Activated CD8-positive, alpha-beta memory T cell treated with anti-CD3 and anti-CD28 coated beads for 36 hours (primary cell): ENCODE data around the gene ATN1. TPM values are rescaled to one million over a fixed set of nuclear protein-coding genes. Genes with fewer than 3 reads are reported as not detected.

Source experiments
- CTCF ChIA-PET: fragments of 350-600 bp; sonication (Branson Sonifier 250); formaldehyde crosslinking; loops from one replicate; lab custom pipeline; 2021; ENCODE audit warnings: antibody characterized with exemption; lab: Charles Lee
- POLR2A ChIA-PET: fragments of 350-600 bp; sonication (Branson Sonifier 250); formaldehyde crosslinking; loops from one replicate; lab custom pipeline; 2021; ENCODE audit warnings: antibody characterized with exemption; lab: Charles Lee
- total RNA-seq, 2 experiments: library from RNA; stranded (reverse); gene quantifications; one replicate each; pipeline ENCODE4 v1.2.3, GENCODE V29; 2021

ATN1 gene
- total RNA-seq, 2 experiments from 2014 or later: 44.1 to 44.3 TPM

DNA sequence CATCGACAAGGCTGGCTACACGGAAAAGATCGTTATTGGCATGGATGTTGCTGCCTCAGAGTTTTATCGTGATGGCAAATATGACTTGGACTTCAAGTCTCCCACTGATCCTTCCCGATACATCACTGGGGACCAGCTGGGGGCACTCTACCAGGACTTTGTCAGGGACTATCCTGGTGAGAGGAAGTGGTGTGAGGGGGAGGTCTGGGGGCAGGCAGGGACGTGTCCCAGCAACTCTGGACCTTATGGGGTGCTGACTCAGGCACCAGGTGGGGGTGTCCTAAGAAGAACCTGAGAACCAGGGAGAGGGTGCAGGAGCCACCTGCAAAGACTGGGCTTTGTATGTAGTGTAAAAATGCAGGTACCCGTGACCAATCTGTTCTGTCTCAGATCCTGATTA lies 8.2 kb upstream of the ATN1 start:
- ChIA-PET CTCF (interaction anchor here (0.6 to 1.3 kb wide), 3 partner anchors 28 to 549 kb away, joined by 3 to 4 read pairs (median 3); no protein-coding TSS in a partner anchor), POLR2A (no interaction called here)

DNA sequence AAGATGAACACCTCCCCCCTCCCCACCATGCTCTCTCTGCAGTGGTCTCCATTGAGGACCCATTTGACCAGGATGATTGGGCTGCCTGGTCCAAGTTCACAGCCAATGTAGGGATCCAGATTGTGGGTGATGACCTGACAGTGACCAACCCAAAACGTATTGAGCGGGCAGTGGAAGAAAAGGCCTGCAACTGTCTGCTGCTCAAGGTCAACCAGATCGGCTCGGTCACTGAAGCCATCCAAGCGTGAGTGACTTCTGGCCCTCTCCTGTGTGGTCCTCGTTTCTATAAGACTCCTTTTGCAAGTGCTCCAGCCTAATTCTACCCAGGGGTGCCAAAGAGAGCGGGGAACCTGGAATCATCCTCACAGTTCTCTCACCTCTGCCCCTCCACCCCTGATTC lies 6.2 kb upstream of the ATN1 start:
- ChIA-PET POLR2A (no interaction called here), CTCF (interaction anchor here (0.6 to 1.0 kb wide), 3 partner anchors 11 to 59 kb away, joined by 3 read pairs; partner anchors contain the start of genes C12orf57 and RNU7-1)

DNA sequence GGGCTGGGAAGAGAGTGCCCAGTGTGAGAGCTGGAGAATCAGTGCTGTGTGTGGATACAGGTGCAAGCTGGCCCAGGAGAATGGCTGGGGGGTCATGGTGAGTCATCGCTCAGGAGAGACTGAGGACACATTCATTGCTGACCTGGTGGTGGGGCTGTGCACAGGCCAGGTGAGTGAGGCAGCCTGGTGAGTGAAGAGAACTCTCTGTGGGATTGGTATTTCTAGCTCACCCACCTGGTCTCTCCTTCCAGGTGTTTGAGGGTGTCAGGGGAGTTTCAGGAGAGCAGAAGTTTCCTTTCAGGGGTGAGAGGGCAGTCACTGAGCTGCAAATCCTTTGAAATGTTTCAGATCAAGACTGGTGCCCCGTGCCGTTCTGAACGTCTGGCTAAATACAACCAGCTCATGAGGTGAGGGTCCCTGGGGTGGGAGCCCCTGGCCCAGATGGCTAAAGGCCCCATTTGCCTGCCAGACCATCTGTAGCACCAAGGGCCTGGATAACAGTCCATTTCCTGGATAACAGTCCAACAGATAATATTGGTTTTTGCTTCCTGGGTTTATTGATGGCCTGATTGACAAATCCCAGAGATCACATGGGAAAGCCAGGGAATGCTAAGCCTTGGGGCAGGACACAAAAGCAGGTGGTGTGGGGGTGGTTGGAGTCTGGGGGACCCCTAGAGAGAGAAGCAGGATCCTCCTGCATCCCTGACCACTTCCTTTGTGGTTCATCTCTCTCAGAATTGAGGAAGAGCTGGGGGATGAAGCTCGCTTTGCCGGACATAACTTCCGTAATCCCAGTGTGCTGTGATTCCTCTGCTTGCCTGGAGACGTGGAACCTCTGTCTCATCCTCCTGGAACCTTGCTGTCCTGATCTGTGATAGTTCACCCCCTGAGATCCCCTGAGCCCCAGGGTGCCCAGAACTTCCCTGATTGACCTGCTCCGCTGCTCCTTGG lies 5.5 kb upstream of the ATN1 start:
- ChIA-PET POLR2A (no interaction called here), CTCF (interaction anchor here (0.6 to 1.0 kb wide), 3 partner anchors 10 to 58 kb away, joined by 3 read pairs; partner anchors contain the start of genes C12orf57 and RNU7-1)

DNA sequence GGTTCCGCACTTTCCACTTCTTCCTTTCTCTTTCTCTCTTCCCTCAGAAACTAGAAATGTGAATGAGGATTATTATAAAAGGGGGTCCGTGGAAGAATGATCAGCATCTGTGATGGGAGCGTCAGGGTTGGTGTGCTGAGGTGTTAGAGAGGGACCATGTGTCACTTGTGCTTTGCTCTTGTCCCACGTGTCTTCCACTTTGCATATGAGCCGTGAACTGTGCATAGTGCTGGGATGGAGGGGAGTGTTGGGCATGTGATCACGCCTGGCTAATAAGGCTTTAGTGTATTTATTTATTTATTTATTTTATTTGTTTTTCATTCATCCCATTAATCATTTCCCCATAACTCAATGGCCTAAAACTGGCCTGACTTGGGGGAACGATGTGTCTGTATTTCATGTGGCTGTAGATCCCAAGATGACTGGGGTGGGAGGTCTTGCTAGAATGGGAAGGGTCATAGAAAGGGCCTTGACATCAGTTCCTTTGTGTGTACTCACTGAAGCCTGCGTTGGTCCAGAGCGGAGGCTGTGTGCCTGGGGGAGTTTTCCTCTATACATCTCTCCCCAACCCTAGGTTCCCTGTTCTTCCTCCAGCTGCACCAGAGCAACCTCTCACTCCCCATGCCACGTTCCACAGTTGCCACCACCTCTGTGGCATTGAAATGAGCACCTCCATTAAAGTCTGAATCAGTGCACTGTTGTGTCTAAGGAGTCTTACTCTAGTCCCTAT lies 4.6 kb upstream of the ATN1 start:
- CTCF ChIA-PET: interaction anchor here (0.7 to 3.7 kb wide), 8 partner anchors 9 to 52 kb away, joined by 4 to 51 read pairs (median 8); partner anchors contain the start of genes C12orf57, ENO2 and RNU7-1
- POLR2A ChIA-PET: no interaction called here

DNA sequence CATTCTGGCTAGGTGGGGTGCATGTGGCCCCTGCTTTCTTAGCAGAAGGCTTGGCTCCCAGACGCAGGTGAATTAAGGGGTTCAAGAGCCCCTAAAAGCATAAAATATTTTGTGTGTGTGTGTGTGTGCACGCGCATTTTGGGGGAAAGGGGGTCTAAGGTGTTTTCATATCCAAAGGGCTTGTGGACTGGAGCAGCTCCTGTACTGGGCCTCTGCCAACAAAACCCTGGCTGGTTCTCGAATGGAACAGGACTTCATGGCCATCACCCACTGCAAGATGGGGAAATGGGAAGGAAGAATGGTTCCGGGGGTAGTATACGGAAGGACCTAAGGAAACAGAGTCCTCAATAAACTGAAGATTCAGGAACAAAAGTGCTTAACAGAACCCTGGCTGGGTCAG lies 3.9 kb upstream of the ATN1 start:
- ChIA-PET CTCF (interaction anchor here (0.7 to 3.7 kb wide), 13 partner anchors 9 to 69 kb away, joined by 3 to 51 read pairs (median 4); partner anchors contain the start of genes C12orf57, ENO2 and RNU7-1), POLR2A (interaction anchor here (0.6 kb wide), 1 partner anchor 20 kb away, joined by 3 read pairs; the partner anchor contains the start of gene C12orf57)

DNA sequence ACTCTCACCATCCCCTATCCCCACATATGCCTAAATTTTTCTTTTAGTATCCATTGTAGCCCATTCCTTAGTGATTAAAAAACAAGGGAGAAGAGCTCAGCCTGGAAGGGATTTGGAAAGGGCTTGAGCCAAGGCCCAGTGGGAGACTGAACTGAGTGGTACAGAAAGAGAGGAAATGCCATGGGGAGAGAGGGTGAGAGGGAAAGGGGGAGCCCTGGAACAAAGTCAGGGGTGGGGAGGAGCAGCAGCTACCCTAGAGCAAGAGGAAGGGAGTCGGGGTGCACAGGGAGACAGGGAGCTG lies 2.6 kb upstream of the ATN1 start:
- CTCF ChIA-PET: interaction anchor here (0.9 to 3.7 kb wide), 12 partner anchors 9 to 186 kb away, joined by 3 to 51 read pairs (median 4); partner anchors contain the start of genes C12orf57, RNU7-1 and SPSB2

DNA sequence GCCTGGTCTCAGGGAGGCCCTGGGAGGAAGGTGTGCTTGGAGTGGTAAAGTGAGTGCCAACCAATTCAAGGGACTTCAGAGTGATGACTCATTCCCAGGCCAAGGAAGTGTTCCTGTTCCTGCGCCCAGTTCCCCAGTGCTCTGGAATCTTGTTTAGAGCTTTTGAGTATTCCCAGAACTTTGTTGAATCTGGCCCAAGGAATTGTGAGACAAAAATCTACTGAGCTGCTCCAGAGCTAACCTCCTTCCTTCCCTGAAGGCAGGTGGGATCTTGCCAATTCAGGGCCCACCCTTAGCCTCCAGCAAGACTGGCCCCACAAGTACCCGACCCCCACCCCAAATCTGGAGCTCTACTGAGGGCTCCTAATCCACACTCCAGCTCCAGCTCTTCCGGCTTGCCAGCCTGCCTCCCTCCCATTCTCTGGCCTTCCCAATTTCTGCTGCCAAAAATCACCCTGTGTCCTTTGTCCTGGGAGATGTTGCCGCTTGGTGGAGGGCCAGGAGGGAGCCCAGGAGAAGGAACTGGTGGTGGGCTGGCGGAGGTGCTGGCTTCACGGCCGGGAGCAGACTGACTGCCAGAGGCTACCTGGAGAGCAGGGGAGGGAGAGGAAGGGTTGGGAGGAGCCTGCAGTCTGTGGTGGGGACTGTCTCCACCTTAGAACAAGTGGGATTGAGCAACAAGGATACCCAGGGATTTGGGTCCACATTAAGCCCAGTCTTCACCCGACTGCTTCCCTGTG lies 2.0 kb upstream of the ATN1 start:
- ChIA-PET CTCF (interaction anchor here (0.7 to 3.7 kb wide), 10 partner anchors 9 to 186 kb away, joined by 3 to 51 read pairs (median 4); partner anchors contain the start of gene SPSB2), POLR2A (interaction anchor here (0.6 to 5.4 kb wide), 6 partner anchors 11 to 53 kb away, joined by 4 to 32 read pairs (median 8); partner anchors contain the start of genes C12orf57, ENO2, RNU7-1 and SPSB2)

More for the DNA sequence above, 2.6 kb upstream of the ATN1 start:
- POLR2A ChIA-PET: interaction anchor here (0.6 to 5.4 kb wide), 6 partner anchors 11 to 52 kb away, joined by 4 to 32 read pairs (median 8); partner anchors contain the start of genes C12orf57, ENO2, RNU7-1 and SPSB2

DNA sequence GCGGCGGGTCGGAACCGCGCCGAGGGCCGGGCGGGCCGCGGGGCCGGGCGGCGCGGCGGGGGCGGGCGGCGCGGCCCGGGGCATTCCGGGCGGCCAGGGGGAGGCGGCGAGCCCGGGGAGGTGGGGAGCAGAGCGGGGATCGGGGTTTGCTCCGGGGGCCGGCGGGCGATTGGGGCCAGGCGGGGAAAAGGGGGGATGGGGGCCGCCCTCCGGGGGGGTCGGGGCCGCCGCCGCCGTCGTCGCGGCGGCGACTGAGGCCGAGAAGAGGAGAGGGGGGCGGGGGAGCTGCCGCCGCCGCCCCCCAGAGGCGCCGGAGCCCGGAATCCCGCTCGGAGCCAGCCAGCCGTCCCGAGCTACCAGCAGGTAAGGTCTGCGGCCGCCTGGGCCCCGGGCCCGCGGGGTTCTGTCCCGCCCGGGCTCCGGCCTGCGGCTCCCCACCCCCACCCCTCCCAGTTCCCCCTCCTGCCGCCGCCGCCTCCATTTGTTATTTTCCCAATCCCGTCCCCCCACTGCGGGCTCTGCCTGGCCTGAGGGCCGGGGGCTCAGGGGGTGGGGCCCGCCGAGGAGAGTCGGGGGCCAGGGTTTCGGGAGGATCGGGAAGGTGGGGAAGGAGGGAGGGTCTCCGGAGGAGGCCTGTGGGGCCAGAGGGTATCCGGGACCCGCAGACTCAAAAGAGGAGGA lies 403 bp downstream of the ATN1 start:
- POLR2A ChIA-PET: interaction anchor here (0.6 to 5.4 kb wide), 3 partner anchors 9 to 180 kb away, joined by 4 to 32 read pairs (median 4); partner anchors contain the start of gene SPSB2
- CTCF ChIA-PET: interaction anchor here (0.6 to 1.5 kb wide), 5 partner anchors 9 to 36 kb away, joined by 3 to 4 read pairs (median 3); partner anchors contain the start of genes C12orf57 and RNU7-1

DNA sequence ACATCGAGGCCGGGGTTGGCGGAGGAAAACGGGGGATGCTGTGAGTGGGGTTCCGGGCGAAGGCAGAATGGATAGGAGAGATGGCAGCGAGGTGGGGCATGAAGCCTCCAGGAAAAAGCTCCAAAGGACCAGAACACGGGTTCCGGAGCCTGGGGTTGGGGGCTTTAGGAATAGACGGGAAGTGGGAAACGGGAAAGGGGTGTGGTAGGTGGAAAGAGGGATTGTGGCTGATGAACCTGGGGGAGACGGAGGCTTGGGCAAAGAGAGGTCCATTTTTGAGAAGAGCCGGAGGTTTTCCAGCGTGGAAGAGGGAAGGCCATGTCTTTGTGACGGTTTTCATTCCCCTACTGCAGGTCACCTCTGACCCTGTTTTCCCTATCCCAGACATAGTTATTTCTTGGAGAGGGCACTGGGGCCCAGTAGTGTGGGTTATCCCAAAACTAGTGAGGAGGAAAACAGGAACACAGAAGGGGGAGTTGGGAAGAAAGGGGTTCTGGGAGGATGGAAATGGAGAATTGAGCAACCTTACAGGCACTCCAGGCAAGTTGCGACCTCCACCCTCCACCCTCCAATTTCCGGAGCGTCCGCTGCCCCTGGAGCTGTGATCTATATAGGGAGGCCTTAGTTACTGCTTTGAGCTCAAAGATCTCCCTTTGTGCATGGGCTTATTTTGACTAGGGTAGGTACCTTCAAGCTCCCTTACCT lies 1.1 kb downstream of the ATN1 start:
- POLR2A ChIA-PET: interaction anchor here (0.5 to 5.4 kb wide), 4 partner anchors 8 to 179 kb away, joined by 4 to 32 read pairs (median 4); partner anchors contain the start of gene SPSB2

DNA sequence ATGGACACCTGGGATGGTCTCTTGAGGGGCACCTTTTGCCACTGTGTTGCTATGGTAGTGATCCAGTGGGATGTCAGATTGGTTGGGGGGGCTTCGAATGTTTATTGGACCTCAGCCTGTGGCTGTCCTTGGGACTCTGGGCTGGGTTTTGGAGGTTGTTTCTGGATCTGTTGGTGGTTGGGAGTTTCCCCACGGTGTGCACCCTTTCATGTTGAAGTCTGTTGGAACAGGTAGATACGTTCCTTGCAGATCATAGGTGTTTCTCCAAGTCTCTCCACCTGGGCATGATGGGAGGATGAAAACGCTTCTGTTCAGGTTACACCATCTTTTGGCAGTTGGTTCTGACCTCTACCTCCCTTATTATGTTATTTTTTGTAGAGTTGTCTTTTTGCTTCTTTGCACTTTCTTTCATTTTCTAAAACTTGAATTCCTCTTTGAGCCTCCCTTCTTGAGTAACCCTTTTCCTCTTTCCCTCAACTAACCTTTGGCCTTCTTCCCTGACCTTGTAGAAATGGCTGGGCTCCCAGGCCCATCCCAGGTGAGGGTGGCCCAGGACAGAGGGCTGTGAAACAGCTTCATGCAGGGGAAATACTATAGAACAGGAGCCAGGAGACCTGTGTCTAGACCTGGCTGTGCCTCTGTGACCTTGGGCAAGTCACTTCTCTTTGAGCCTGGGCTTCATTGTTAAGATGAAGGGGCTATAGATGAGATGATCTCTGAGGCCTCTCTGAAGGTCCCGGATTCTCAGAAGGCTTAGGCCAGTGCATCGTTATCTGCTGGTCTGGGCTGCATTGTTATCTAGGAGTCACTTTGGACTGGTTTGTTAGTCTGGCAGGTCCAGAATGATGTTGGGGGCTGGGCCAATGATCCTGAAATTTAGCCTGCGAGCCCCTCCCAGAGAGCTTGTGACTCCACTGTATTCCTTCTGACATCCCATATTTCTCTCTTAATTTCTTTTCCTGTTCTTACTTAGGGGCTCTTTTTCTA lies 2.0 kb downstream of the ATN1 start:
- ChIA-PET CTCF (interaction anchor here (1.1 to 1.8 kb wide), 5 partner anchors 10 to 180 kb away, joined by 3 to 5 read pairs (median 3); partner anchors contain the start of gene C1RL), POLR2A (interaction anchor here (0.5 to 5.4 kb wide), 3 partner anchors 7 to 20 kb away, joined by 3 to 32 read pairs (median 4); partner anchors contain the start of gene RNU7-1)

More for the DNA sequence above, 1.1 kb downstream of the ATN1 start:
- CTCF ChIA-PET: interaction anchor here (0.6 to 1.8 kb wide), 6 partner anchors 8 to 36 kb away, joined by 3 to 5 read pairs (median 4); partner anchors contain the start of genes C12orf57 and RNU7-1

DNA sequence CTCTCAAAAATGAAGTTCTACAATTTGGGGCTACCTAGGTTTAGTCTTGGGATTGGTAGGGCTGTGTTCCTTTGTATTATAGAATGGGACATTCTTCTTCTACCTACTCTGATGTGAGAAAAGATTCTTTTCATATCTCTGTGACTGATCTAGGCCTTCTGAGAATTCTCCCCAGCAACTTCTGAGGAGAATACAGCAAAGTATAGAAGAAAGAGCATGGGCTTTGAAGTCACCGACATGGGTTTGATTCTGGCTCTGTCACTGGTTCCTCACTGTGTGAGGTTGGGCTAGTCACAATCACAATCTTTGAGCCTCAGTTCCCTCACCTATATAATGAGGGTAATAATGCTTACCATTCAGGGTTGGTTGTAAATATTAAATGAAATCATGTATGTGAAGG lies 5.0 kb downstream of the ATN1 start:
- ChIA-PET POLR2A (interaction anchor here (2.8 kb wide), 1 partner anchor 10 kb away, joined by 13 read pairs; the partner anchor contains the start of genes C12orf57 and RNU7-1), CTCF (interaction anchor here (0.6 to 2.0 kb wide), 2 partner anchors 9 to 11 kb away, joined by 3 to 9 read pairs; no protein-coding TSS in a partner anchor)

DNA sequence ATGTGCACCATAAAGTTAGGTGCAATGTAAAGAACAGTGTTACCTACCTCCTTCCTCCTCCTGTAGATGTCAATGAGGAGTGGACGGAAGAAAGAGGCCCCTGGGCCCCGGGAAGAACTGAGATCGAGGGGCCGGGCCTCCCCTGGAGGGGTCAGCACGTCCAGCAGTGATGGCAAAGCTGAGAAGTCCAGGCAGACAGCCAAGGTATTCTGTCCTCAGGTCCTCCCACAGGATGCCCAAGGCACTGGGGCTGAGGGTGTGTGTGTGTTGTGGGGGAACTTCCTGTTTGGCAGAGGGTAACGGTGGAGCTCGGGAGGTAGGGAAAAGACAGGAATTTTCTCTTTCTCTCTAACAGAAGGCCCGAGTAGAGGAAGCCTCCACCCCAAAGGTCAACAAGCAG lies 6.4 kb downstream of the ATN1 start:
- ChIA-PET POLR2A (interaction anchor here (0.6 to 2.8 kb wide), 2 partner anchors 9 to 64 kb away, joined by 3 to 13 read pairs; partner anchors contain the start of genes C12orf57 and RNU7-1), CTCF (interaction anchor here (1.7 to 6.2 kb wide), 2 partner anchors 9 to 65 kb away, joined by 5 to 51 read pairs; no protein-coding TSS in a partner anchor)

DNA sequence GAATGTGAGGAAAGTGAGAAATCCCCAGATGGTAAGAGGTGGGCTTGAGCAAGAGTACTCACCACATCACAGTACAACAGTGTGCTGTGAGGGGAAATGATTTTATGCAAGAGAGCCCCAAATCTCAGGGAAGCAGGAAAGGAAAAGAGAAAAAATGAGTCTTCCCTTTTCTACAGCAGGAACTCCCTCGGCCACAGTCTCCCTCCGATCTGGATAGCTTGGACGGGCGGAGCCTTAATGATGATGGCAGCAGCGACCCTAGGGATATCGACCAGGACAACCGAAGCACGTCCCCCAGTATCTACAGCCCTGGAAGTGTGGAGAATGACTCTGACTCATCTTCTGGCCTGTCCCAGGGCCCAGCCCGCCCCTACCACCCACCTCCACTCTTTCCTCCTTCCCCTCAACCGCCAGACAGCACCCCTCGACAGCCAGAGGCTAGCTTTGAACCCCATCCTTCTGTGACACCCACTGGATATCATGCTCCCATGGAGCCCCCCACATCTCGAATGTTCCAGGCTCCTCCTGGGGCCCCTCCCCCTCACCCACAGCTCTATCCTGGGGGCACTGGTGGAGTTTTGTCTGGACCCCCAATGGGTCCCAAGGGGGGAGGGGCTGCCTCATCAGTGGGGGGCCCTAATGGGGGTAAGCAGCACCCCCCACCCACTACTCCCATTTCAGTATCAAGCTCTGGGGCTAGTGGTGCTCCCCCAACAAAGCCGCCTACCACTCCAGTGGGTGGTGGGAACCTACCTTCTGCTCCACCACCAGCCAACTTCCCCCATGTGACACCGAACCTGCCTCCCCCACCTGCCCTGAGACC lies 7.8 kb downstream of the ATN1 start:
- CTCF ChIA-PET: interaction anchor here (0.7 to 6.2 kb wide), 5 partner anchors 11 to 1125 kb away, joined by 3 to 52 read pairs (median 3); partner anchors contain the start of gene SPSB2
- POLR2A ChIA-PET: interaction anchor here (0.6 to 2.6 kb wide), 3 partner anchors 9 to 64 kb away, joined by 3 to 32 read pairs (median 4); partner anchors contain the start of gene ATN1

DNA sequence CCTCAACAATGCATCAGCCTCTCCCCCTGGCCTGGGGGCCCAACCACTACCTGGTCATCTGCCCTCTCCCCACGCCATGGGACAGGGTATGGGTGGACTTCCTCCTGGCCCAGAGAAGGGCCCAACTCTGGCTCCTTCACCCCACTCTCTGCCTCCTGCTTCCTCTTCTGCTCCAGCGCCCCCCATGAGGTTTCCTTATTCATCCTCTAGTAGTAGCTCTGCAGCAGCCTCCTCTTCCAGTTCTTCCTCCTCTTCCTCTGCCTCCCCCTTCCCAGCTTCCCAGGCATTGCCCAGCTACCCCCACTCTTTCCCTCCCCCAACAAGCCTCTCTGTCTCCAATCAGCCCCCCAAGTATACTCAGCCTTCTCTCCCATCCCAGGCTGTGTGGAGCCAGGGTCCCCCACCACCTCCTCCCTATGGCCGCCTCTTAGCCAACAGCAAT lies 8.5 kb downstream of the ATN1 start:
- ChIA-PET POLR2A (interaction anchor here (0.6 to 2.6 kb wide), 8 partner anchors 9 to 69 kb away, joined by 3 to 32 read pairs (median 4); partner anchors contain the start of genes ATN1 and TPI1), CTCF (interaction anchor here (0.7 to 6.2 kb wide), 4 partner anchors 11 to 1125 kb away, joined by 3 to 52 read pairs (median 27); partner anchors contain the start of gene SPSB2)
